ENCODE measurements around the gene CLEC10A. TPM values are rescaled to one million over a fixed set of nuclear protein-coding genes. Genes with fewer than 3 reads are reported as not detected.
"Not testable (repeated sequence)": the region's sequence is repeated elsewhere in the genome, so short reads cannot be mapped to it uniquely, and the experiment has no call there.

Gene CLEC10A
- total RNA-seq, 2 experiments from 2014 or later: not detected

DNA sequence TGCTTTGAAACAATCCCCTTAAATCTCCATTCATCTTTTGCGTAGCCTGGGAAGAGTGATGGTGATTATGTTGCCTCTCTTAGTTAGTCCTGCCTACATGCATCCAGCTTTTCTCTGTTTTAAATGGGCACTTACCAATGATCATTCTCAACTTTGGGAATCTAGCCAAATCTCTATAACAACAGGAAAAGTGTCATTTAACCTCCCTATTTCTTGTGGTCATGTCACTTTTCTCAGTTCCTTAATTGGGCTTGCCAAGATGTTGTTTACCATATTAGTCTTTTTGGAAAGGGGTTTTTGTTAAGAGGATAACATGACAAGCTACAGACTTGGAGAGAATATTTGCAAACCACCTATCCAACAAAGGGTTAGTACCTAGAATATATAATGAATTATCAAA lies 15.6 kb upstream of the CLEC10A start:
- Mint-ChIP-seq H3K27ac (no peak overlapping the region), H3K9me3 (no peaks in the 10 kb centered on the region), H3K27me3 (peaks cover 3% of the 10 kb centered on the region), H3K4me3 (no peak overlapping the region), H3K36me3 (no peaks in the 10 kb centered on the region), H3K4me1 (peaks cover 5% of the 10 kb centered on the region)
- DNase-seq: no peak

DNA sequence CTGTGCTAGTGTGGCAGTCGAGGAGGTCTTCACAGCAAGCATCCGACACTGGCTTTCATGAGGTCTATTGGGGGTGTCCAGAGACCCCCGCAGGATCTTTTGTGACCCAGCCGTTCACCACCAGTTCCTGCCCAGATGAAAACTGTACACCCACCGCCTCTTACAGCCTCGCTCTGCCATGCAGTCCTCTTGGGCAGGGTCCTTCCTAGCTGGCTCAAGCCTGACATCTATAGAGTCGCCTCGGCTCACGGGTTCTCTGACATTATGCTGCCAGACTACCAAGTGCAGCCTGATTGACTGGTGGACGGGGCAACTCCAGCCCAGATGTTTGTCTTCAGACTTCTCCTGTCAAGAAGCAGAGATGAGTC lies 14.6 kb upstream of the CLEC10A start:
- Mint-ChIP-seq H3K27me3 (peaks cover 4% of the 10 kb centered on the region), H3K27ac (no peak overlapping the region), H3K4me1 (peaks cover 5% of the 10 kb centered on the region), H3K9me3 (no peaks in the 10 kb centered on the region), H3K4me3 (no peak overlapping the region), H3K36me3 (no peaks in the 10 kb centered on the region)
- DNase-seq: no peak

DNA sequence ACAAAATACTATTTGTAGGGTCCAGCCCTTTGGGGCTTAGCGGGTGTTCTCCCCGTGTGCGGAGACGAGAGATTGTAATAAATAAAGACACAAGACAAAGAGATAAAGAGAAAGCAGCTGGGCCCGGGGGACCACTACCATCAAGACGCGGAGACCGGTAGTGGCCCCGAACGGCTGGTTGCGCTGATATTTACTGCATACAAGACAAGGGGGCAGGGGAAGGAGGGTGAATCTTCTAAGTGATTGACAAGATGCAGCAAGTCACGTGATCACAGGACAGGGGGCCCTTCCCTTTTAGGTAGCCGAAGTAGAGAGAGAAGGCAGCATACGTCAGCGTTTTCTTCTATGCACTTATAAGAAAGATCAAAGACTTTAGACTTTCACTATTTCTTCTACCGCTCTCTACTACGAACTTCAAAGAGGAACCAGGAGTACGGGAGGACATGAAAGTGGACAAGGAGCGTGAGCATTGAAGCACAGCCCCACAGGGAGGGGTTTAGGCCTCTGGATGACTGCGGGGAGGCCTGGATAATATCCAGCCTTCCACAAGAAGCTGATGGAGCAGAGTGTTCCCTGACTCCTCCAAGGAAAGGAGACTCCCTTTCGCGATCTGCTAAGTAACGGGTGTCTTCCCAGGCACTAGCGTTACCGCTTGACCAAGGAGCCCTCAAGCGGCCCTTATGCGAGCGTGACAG lies 11.4 kb upstream of the CLEC10A start:
- peaks cover 23% of the 10 kb centered on the region for H3K27me3 Mint-ChIP-seq
- H3K9me3 Mint-ChIP-seq, H3K4me3 Mint-ChIP-seq, H3K4me1 Mint-ChIP-seq, H3K36me3 Mint-ChIP-seq, H3K27ac Mint-ChIP-seq, DNase-seq: not testable (repeated sequence)

DNA sequence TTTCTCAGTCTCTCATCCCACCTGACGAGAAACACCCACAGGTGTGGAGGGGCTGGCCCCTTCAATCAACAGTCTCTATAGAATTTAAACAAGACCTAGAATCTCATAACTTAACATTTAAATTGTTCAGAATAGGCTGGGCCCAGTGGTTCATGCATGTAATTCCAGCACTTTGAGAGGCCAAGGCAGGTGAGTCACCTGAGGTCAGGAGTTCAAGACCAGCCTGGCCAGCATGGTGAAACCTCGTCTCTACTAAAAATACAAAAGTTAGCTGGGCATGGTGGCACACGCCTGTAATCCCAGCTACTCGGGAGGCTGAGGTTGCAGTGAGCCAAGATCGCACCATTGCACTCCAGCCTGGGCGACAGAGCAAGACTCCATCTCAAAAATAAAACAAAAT lies 9.5 kb upstream of the CLEC10A start:
- peaks cover 25% of the 10 kb centered on the region for H3K27me3 Mint-ChIP-seq
- not testable (repeated sequence) for DNase-seq, H3K4me1 Mint-ChIP-seq, H3K27ac Mint-ChIP-seq, H3K9me3 Mint-ChIP-seq, H3K4me3 Mint-ChIP-seq, H3K36me3 Mint-ChIP-seq

DNA sequence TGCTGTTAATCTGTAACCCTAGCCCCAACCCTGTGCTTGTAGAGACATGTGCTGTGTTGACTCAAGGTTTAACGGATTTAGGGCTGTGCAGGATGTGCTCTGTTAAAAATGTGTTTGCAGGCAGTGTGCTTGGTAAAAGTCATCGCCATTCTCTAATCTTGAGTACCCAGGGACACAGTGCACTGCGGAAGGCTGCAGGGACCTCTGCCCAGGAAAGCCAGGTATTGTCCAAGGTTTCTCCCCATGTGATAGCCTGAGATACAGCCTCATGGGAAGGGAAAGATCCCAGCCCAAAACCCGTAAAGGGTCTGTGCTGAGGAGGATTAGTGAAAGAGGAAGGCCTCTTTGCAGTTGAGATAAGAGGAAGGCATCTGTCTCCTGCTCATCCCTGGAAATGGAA lies 8.4 kb upstream of the CLEC10A start:
- H3K27me3 Mint-ChIP-seq: peaks cover 34% of the 10 kb centered on the region
- DNase-seq, H3K4me3 Mint-ChIP-seq, H3K9me3 Mint-ChIP-seq, H3K36me3 Mint-ChIP-seq, H3K27ac Mint-ChIP-seq, H3K4me1 Mint-ChIP-seq: not testable (repeated sequence)

DNA sequence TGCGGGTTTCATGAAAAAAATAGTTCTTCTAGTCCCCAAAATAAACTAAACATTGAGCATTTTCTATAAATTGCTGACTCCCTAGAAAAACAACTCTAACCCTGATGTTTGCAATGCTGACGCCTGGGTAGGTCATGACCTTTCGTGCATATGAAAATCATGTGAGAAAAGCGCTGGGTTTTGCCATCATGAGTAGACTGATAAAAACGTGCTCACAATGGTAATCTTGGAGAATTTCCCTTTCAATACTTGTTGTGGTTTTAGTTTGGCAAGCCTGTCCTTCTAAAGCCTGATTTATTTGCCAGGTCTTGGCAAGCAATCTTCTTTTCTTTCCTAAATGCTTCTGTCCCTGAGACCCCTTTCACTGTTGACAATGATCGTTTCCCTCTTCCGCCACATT lies 4.0 kb upstream of the CLEC10A start:
- Mint-ChIP-seq H3K36me3 (no peaks in the 10 kb centered on the region), H3K4me3 (no peak overlapping the region), H3K27ac (no peak overlapping the region), H3K27me3 (peaks cover 26% of the 10 kb centered on the region), H3K4me1 (peaks cover 20% of the 10 kb centered on the region), H3K9me3 (peaks cover 4% of the 10 kb centered on the region)
- no peak for DNase-seq

DNA sequence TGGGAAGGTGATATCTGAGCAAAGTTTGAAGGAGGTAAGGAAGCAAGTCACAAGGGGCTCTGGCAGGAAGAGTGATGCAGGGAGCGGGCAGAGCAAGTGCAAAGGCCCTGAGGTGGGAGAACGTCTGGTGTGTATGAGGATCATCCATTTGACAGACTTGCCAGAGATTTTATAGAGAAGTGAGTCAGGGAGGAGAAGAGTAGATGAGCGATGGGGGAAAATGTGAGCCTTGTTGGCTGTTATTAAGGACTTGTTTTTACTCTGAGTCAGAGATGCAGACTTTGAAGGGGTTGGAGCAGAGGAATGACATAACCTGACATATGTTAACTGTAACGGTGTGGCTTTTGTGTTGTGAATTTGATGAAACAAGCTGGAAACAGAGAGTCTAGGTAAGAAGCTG lies 3.5 kb upstream of the CLEC10A start:
- Mint-ChIP-seq H3K27ac (no peak overlapping the region), H3K9me3 (peaks cover 4% of the 10 kb centered on the region), H3K4me1 (peaks cover 20% of the 10 kb centered on the region), H3K36me3 (no peaks in the 10 kb centered on the region), H3K4me3 (no peak overlapping the region), H3K27me3 (peaks cover 21% of the 10 kb centered on the region)
- DNase-seq: no peak

DNA sequence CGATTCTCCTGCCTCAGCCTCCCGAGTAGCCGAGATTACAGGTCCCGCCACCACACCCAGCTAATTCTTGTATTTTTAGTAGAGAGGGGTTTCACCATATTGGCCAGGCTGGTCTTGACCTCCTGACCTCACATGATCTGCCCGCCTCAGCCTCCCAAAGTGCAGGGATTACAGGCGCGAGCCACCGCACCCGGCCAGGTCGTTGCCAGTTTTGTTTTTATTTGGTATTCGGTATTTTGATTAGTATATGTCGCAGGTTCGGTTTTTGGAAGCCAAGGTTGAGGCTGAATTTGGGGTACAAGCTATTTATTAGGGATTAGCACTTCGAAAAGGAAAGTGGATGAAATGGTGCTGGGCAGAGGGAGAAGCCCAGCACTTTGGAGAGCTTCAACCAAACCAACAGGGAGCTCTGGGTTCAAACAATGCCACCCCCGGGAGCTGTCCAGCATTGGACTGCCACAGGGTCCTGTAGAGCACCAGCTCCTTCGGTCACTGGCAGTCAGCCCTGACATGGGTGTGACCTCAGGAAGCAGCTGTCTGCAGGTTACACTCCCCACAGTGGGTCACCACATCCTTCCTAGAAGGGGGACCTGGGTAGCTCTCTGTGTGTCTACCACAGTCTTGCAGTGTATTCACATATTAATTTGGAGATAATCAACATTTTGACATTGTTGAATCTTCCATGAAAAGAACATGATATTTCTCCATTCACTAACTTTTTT lies 1.5 kb upstream of the CLEC10A start:
- peaks cover 4% of the 10 kb centered on the region for H3K9me3 Mint-ChIP-seq
- H3K27ac Mint-ChIP-seq: no peak overlapping the region
- peak; percentile 7 for DNase-seq
- H3K27me3 Mint-ChIP-seq: peaks cover 11% of the 10 kb centered on the region
- no peak overlapping the region for H3K4me3 Mint-ChIP-seq
- no peaks in the 10 kb centered on the region for H3K36me3 Mint-ChIP-seq
- peaks cover 20% of the 10 kb centered on the region for H3K4me1 Mint-ChIP-seq

DNA sequence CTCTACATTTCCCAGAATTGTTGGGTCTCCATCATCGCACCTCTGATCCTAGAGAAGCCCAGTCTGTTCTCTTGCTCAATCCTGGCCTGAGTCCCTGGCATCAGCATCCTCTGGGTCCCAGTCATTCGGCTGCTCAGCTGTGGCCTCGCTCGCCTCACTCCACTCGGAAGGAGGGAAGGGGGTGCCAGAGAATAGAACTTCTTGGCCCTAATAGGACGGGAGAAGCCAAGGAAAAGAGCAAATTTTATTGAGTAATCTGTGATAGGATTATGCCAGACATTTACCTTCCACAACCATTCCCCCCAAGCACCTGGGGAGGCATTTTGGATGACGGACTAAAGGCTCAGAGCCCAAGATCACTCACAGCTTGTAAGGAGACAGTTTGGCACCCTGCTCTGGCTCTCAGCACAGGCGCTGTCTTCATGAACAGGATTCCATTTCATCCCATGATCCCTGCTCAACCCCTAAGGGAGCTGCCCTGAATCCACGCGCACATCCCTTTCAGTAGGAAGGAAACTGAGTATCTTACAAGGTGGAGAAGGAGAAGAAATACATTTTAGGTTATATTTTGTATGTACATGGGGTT lies 498 bp upstream of the CLEC10A start:
- Mint-ChIP-seq H3K27me3 (peaks cover 11% of the 10 kb centered on the region), H3K36me3 (no peaks in the 10 kb centered on the region), H3K27ac (no peak overlapping the region), H3K4me1 (peaks cover 20% of the 10 kb centered on the region), H3K9me3 (peaks cover 4% of the 10 kb centered on the region), H3K4me3 (no peak overlapping the region)
- no peak for DNase-seq

DNA sequence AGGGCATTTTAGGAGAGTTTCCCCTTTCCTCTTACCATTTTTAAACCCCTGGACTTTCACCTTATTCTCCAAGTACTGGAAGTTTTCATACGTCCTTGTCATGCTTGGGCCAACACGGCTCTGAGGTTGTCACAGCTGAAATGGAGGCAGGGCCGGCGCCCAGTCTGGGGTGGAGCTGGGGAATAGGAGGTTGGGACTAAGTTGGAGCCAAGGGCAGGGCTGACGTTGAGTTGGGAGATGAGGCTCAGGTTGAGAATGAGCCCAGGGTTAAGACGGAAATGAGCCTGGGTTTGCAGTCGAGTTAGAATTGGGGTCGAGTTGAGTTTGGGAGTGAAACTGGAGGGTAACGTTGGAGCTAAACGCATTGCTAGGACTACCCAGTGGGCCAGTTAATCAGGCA lies 1.3 kb downstream of the CLEC10A start:
- DNase-seq: no peak
- peaks cover 1% of the 10 kb centered on the region for H3K27me3 Mint-ChIP-seq
- H3K4me3 Mint-ChIP-seq: no peak overlapping the region
- peaks cover 4% of the 10 kb centered on the region for H3K9me3 Mint-ChIP-seq
- no peaks in the 10 kb centered on the region for H3K36me3 Mint-ChIP-seq
- H3K27ac Mint-ChIP-seq: no peak overlapping the region
- peaks cover 13% of the 10 kb centered on the region for H3K4me1 Mint-ChIP-seq

DNA sequence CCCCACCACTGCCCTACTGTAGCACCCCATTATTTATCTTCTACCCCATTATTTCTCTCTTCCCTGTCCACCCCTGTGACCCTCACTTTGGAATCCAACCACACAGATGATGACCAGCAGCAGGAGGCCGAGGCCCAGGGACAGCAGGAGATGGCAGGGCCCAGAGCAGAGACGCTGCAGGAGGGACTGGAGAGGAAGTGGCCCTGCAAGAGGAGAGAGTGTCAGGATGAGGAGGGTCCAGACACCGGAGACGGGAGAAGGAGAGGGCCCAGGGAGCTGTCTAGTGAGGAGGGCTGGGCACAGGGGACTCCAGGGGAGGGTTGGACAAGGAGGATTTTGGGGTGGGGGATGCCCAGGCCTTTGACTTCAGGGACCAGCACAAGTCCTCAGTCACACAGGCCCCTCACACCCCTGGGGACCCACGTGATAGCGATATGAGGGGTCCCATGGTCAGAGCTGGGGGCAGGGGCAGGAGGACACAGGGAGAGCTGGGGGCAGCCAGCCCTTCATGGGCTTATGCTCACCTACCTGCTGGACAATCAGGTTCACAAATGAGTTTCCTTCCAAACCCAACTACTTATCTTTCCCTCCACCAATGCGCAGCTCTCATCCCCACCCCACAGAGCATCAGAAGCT lies 2.0 kb downstream of the CLEC10A start:
- H3K27ac Mint-ChIP-seq: no peak overlapping the region
- no peak overlapping the region for H3K4me3 Mint-ChIP-seq

DNA sequence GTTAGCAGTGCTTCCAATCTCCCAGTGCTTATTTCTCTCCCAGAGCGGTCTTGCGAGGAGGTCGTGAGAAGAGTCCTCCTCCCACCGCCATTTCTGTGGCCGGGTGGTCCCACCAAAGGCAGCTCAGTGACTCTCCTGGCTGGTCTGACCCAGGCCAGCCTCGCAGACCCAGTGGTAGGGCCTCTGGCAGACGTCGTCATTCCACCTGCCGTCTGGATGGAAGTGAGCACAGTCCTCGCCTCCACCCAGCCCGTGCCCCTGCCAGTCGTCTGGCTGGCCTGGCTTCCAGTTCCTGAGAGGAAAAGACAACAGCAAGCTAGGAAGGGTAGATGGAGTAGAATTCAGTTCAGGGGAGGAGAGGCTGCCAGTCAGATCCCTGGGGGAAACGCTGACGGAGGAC lies 5.1 kb downstream of the CLEC10A start:
- H3K27me3 Mint-ChIP-seq: no peaks in the 10 kb centered on the region
- no peak overlapping the region for H3K27ac Mint-ChIP-seq

More for the DNA sequence above, 2.0 kb downstream of the CLEC10A start:
- Mint-ChIP-seq H3K9me3 (peaks cover 4% of the 10 kb centered on the region), H3K4me1 (peaks cover 9% of the 10 kb centered on the region), H3K36me3 (no peaks in the 10 kb centered on the region), H3K27me3 (no peaks in the 10 kb centered on the region)
- no peak for DNase-seq

DNA sequence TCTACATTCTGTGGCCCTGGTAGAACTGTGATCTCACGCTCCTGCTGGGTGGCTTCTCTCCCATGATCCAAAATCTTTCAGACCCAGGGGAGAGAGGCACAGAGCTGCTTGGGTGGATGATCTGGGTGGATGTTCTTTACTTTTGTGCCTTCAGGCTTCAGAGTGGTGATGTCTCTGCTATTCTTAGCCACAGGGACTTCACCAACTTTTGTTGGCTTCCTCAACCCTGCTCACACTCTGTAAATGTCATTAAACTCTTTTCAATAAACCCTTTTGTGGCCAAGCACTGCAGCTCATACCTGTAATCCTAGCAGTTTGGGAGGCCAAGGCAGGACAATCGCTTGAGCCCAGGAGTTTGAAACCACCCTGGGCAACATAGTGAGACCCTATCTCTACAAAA lies 7.6 kb downstream of the CLEC10A start:
- no peak overlapping the region for H3K4me3 Mint-ChIP-seq
- H3K9me3 Mint-ChIP-seq: peaks cover 12% of the 10 kb centered on the region
- peaks cover 6% of the 10 kb centered on the region for H3K36me3 Mint-ChIP-seq
- no peak overlapping the region for H3K27ac Mint-ChIP-seq
- no peaks in the 10 kb centered on the region for H3K4me1 Mint-ChIP-seq
- no peaks in the 10 kb centered on the region for H3K27me3 Mint-ChIP-seq
- no peak for DNase-seq

More for the DNA sequence above, 5.1 kb downstream of the CLEC10A start:
- H3K4me1 Mint-ChIP-seq: no peaks in the 10 kb centered on the region
- DNase-seq: no peak
- no peaks in the 10 kb centered on the region for H3K36me3 Mint-ChIP-seq
- no peaks in the 10 kb centered on the region for H3K9me3 Mint-ChIP-seq
- no peak overlapping the region for H3K4me3 Mint-ChIP-seq

DNA sequence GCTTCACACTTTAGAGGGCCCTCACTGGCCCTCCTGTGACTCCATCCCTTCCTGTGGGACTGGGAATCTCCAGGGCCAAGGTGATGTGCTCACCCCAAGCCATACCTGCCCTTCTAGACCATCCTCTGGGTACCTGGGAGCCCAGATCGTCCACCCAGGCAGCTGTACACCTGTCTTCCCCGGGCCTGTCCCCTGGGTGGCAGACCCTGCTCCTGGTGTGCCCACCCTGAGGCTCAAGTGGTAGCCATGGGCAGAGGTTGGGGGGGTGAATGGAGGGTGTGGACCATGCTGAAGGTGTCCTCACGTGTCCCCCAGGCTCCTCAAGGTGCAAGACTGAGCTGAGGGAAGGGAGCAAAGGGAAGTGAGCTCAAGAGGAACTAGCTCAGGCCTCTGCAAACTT lies 9.3 kb downstream of the CLEC10A start:
- no peak overlapping the region for H3K4me3 Mint-ChIP-seq
- peaks cover 6% of the 10 kb centered on the region for H3K36me3 Mint-ChIP-seq
- no peaks in the 10 kb centered on the region for H3K27me3 Mint-ChIP-seq
- H3K27ac Mint-ChIP-seq: no peak overlapping the region
- H3K9me3 Mint-ChIP-seq: peaks cover 12% of the 10 kb centered on the region
- DNase-seq: no peak
- H3K4me1 Mint-ChIP-seq: no peaks in the 10 kb centered on the region

DNA sequence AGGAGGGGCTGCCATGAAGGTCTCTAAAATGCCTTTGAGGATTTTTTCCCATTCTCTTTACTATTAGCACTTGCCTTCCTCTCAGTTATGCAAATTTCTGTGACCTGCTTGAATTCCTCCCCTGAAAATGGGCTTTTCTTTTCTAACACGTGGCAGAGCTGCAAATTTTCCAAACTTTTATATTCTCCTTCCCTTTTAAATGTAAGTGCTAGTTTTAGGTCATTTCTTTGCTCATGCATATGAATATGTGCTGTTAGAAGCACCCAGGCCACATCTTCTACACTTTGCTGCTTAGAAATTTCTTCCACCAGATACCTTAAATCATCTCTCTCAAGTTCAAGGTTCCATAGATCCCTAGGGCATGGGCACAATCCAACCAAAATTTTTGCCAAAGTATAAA lies 11.8 kb downstream of the CLEC10A start:
- no peak for DNase-seq
- no peaks in the 10 kb centered on the region for H3K4me1 Mint-ChIP-seq
- H3K27me3 Mint-ChIP-seq: no peaks in the 10 kb centered on the region
- H3K4me3 Mint-ChIP-seq: no peak overlapping the region
- H3K27ac Mint-ChIP-seq: no peak overlapping the region
- peaks cover 6% of the 10 kb centered on the region for H3K36me3 Mint-ChIP-seq
- peaks cover 12% of the 10 kb centered on the region for H3K9me3 Mint-ChIP-seq
